ENCODE measurements around the gene TUSC2. TPM values are rescaled to one million over a fixed set of nuclear protein-coding genes. Genes with fewer than 3 reads are reported as not detected.

TUSC2 gene
- total and polyA plus RNA-seq, 2 of the 13 experiments (the other 11 are each of a cell fraction or from before 2014, with no cell fraction given) = 36.7 to 39.1 TPM

GRCh38 chr3:50302095-50303012, 25.7 kb downstream of the TUSC2 start (continued):
- no peak for TF ChIP-seq HINFP (CRISPR knock-in tag; IDR thresholded peaks at IDR 0.05; ENCODE audit: low read depth)
- TF ChIP-seq ZNF124 (CRISPR knock-in tag; IDR thresholded peaks at IDR 0.05) = no peak
- no peak; the same call in 1 of the 2 replicates for TF ChIP-seq MAX (IDR thresholded peaks at IDR 0.05)
- TF ChIP-seq JUN (CRISPR knock-in tag; IDR thresholded peaks at IDR 0.05) = no peak
- TF ChIP-seq ZNF138 (CRISPR knock-in tag; IDR thresholded peaks at IDR 0.05; ENCODE audit: low read depth) = no peak; the same call in 1 of the 2 replicates
- no peak for TF ChIP-seq PCBP1 (IDR thresholded peaks at IDR 0.05; ENCODE audit: borderline replicate concordance, low read depth, low read length)
- no peak for TF ChIP-seq ZNF234 (CRISPR knock-in tag; conservative IDR thresholded peaks at IDR 0.05)
- no peak for TF ChIP-seq USF2 (IDR thresholded peaks at IDR 0.05; ENCODE audit: low read depth, low read length)
- no peak for TF ChIP-seq USF2 (CRISPR knock-in tag; IDR thresholded peaks at IDR 0.05; ENCODE audit: borderline replicate concordance)
- 0 out of 2 replicates have a peak, but pooled peaks have one; percentile 16 for TF ChIP-seq ZNF354B (CRISPR knock-in tag; IDR thresholded peaks at IDR 0.05)
- no peak for TF ChIP-seq PHF21A (CRISPR knock-in tag; IDR thresholded peaks at IDR 0.05)
- no peak for TF ChIP-seq ZNF597 (CRISPR knock-in tag; IDR thresholded peaks at IDR 0.05)
- TF ChIP-seq ZNF460 (CRISPR knock-in tag; IDR thresholded peaks at IDR 0.05; ENCODE audit: borderline replicate concordance) = no peak
- TF ChIP-seq SOX6 (IDR thresholded peaks at IDR 0.05) = no peak
- no peak for TF ChIP-seq SOX6 (CRISPR knock-in tag; IDR thresholded peaks at IDR 0.05)
- TF ChIP-seq ETV5 (CRISPR knock-in tag; IDR thresholded peaks at IDR 0.05; ENCODE audit: borderline replicate concordance) = no peak
- no peak for TF ChIP-seq ZNF605 (CRISPR knock-in tag; IDR thresholded peaks at IDR 0.05)
- TF ChIP-seq LCORL (IDR thresholded peaks at IDR 0.05) = no peak
- no peak for TF ChIP-seq LCORL (CRISPR knock-in tag; IDR thresholded peaks at IDR 0.05)
- TF ChIP-seq THAP9 (CRISPR knock-in tag; IDR thresholded peaks at IDR 0.05; ENCODE audit: borderline replicate concordance) = no peak

Measured in HepG2 (cell line).